DND-41 (cell line): ENCODE results near the gene HOXD10.

Experiments used
- ATAC-seq: fragments of 200-7000 bp; cut with Tn5 transposase; 3 replicates; pipeline ENCODE4 v1.9.1; 2021; ENCODE audit warnings: low read depth; ENCODE audit not compliant: insufficient read depth
- DNase-seq: peaks from one replicate; pipeline ENCODE4 v3.0.0-alpha.2; 2020
- H2AFZ ChIP-seq: 2 replicates; pipeline ENCODE4 v1.6.0; 2012; ENCODE audit warnings: low read depth, low read length
- H3K27ac ChIP-seq: 2 replicates; pipeline ENCODE4 v1.5.1; 2012; ENCODE audit warnings: low read length, inconsistent platforms
- H3K27me3 ChIP-seq: fragments of 200-600 bp; sonication (generic); 2 replicates; pipeline ENCODE4 v1.6.0; 2012; ENCODE audit warnings: low read length, mild to moderate bottlenecking, inconsistent platforms; ENCODE audit not compliant: insufficient read depth, poor library complexity
- H3K36me3 ChIP-seq: 2 replicates; pipeline ENCODE4 v1.5.1; 2012; ENCODE audit warnings: low read length, inconsistent platforms; ENCODE audit not compliant: insufficient read depth
- H3K4me1 ChIP-seq: 2 replicates; pipeline ENCODE4 v1.5.1; 2012; ENCODE audit warnings: mild to moderate bottlenecking, low read length; ENCODE audit not compliant: insufficient read depth
- H3K4me2 ChIP-seq: 2 replicates; pipeline ENCODE4 v1.6.0; 2012; ENCODE audit warnings: mild to moderate bottlenecking, moderate library complexity, low read length, inconsistent platforms; ENCODE audit not compliant: insufficient read depth
- H3K4me3 ChIP-seq, 2 experiments: fragments of 200-600 bp in 1 of 2; shearing (Covaris generic) in 1 of 2; 2 replicates each; pipeline ENCODE4 v1.5.1; 2012 to 2016; ENCODE audit warnings: inconsistent platforms in 2 of 2, low read length in 2 of 2, mild to moderate bottlenecking in 2 of 2, low read depth in 1 of 2, moderate library complexity in 1 of 2
- H3K79me2 ChIP-seq: 2 replicates; pipeline ENCODE4 v1.6.0; 2012; ENCODE audit warnings: low read length, inconsistent platforms; ENCODE audit not compliant: insufficient read depth
- H3K9ac ChIP-seq: 2 replicates; pipeline ENCODE4 v1.6.0; 2012; ENCODE audit warnings: low read depth, mild to moderate bottlenecking, inconsistent platforms, low read length, moderate library complexity
- H3K9me3 ChIP-seq: 2 replicates; pipeline ENCODE4 v1.5.1; 2012; ENCODE audit warnings: low read length, moderate library complexity, mild to moderate bottlenecking, inconsistent platforms; ENCODE audit not compliant: insufficient read depth, severe bottlenecking
- H4K20me1 ChIP-seq: 2 replicates; pipeline ENCODE4 v1.6.0; 2012; ENCODE audit warnings: low read length; ENCODE audit not compliant: insufficient read depth
- EZH2 ChIP-seq: IDR thresholded peaks from 3 replicates; pipeline ENCODE4 v1.6.1; 2012; ENCODE audit warnings: borderline replicate concordance, low read depth, mild to moderate bottlenecking, moderate library complexity, low read length, inconsistent platforms; ENCODE audit not compliant: severe bottlenecking
- TF ChIP-seq, protein P1 (sequence below): IDR thresholded peaks from 2 replicates; pipeline ENCODE4 v1.5.1; 2012; ENCODE audit warnings: borderline replicate concordance, low read length, moderate library complexity, mild to moderate bottlenecking; ENCODE audit not compliant: poor library complexity, severe bottlenecking; ENCODE audit errors: extremely low read depth

The HOXD10 gene

DNA sequence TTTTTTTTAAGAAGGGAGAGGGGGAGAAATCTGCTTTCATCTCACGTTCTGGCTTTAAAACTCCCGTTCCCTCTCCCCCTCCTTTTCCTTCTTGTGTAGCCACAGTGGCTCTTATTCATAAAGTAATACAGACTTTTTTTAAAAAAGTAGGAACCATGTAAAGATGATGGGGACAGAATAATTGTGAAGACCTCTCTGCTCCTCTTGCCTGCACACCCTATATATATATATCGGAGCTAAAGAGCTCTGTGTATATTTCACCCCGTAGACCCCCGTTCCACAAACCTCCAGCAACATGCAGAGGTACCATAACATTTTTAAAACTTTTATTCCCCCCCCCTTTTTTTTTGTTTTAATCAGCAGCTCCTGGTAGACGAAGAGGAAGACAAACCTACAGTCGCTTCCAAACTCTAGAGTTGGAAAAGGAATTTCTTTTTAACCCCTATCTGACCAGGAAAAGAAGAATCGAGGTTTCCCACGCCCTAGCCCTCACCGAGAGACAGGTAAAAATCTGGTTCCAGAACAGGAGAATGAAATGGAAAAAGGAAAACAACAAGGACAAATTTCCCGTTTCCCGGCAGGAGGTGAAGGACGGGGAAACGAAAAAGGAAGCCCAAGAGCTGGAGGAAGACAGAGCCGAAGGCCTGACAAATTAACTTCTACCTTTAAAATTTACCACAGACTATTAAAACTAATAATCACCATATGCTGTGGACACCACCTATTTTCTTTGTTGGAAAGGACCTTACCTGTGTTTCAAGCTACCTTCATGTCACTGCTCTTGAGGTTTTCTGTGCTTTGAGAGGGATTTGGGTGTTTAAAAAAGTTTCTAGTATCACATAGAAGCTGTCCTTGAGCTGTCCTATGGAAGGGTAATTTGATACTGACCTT lies 14.6 kb downstream of the HOXD10 start:
- ATAC-seq (no peak), DNase-seq (no peak)
- Histone ChIP-seq H3K4me2 (no peak overlapping the region), H3K4me3 (no peak overlapping the region), H3K9ac (no peak overlapping the region), H4K20me1 (no peaks in the 10 kb centered on the region), H3K4me1 (peaks cover 4% of the 10 kb centered on the region; the same call in 1 of the 2 replicates), H3K9me3 (no peaks in the 10 kb centered on the region), H3K27me3 (peaks cover 10% of the 10 kb centered on the region), H2AFZ (no peak overlapping the region), H3K36me3 (no peaks in the 10 kb centered on the region), H3K79me2 (no peaks in the 10 kb centered on the region), H3K27ac (no peak overlapping the region)
- TF ChIP-seq EZH2: no peak
- TF ChIP-seq, protein P1, sequence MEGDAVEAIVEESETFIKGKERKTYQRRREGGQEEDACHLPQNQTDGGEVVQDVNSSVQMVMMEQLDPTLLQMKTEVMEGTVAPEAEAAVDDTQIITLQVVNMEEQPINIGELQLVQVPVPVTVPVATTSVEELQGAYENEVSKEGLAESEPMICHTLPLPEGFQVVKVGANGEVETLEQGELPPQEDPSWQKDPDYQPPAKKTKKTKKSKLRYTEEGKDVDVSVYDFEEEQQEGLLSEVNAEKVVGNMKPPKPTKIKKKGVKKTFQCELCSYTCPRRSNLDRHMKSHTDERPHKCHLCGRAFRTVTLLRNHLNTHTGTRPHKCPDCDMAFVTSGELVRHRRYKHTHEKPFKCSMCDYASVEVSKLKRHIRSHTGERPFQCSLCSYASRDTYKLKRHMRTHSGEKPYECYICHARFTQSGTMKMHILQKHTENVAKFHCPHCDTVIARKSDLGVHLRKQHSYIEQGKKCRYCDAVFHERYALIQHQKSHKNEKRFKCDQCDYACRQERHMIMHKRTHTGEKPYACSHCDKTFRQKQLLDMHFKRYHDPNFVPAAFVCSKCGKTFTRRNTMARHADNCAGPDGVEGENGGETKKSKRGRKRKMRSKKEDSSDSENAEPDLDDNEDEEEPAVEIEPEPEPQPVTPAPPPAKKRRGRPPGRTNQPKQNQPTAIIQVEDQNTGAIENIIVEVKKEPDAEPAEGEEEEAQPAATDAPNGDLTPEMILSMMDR: no peak

DNA sequence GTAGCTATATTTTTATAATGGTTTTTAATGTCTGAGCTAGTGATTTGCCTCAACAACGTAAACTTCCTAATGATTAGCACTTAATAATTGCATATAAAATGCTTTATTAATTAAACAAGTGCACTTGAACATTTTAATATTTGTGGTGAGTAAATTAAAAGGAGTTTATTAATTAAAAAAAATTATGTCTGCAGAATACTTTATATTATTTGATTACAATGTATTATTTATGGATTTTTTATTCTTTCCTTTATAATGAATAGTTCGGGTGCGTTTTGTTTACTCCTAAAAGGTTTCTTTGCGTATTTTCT lies 15.2 kb downstream of the HOXD10 start:
- H3K4me2 ChIP-seq: no peak overlapping the region
- no peak for ATAC-seq

DNA sequence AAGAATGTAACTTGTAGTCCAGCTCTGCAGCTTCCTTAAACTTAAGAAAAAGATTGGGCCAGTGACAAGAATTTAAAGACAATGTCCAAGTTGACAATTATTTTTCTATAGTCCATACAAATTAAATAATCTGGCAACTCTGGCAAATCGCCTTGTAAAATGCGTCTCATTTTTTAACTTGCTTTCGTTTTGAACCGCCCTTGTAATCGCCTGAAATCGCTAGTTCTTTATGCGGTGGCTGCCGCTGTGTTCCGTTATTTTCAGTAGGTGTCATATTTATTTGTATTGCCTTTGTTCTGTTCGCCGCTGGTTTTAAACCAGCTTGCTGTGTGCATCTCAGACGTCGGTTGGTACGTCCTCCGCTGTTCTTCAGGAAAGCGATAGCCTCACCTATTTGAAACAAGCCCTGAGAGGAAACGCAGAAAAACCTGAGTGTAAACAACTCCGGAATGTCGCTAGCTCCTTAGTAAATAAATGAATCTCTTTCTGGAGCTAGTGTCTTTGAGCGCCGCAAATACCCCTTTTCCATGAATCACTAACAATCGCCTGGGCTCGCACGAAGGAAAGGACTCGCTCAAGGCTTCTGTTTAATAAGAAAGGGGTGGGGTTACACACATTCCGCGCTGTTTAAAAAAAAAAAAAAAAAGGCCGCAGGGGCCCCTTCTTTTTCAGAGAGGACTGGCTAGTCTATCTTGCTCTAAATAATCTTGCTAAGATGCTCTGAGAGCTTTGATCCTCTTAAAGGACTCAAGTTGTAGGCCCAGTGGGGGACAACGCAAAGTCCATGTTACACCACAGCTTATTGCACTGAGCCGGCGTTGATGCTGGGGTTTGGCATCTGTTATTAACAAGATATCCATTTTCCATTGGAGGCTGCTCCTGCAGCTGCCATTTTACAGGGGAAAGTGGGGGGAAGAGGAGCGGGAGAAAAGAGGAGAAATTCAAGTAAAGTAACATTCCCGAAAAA lies 15.9 kb downstream of the HOXD10 start:
- no peak overlapping the region for H3K9ac ChIP-seq
- no peaks in the 10 kb centered on the region for H3K9me3 ChIP-seq
- TF ChIP-seq, protein P1: no peak
- no peak for TF ChIP-seq EZH2
- H3K4me2 ChIP-seq: no peak overlapping the region
- H3K4me1 ChIP-seq: no peaks in the 10 kb centered on the region
- no peak for ATAC-seq
- no peak for DNase-seq
- no peak overlapping the region for H2AFZ ChIP-seq
- no peak overlapping the region for H3K4me3 ChIP-seq
- no peaks in the 10 kb centered on the region for H3K36me3 ChIP-seq
- H3K27ac ChIP-seq: no peak overlapping the region
- H3K79me2 ChIP-seq: no peaks in the 10 kb centered on the region
- no peaks in the 10 kb centered on the region for H4K20me1 ChIP-seq
- H3K27me3 ChIP-seq: peaks cover 10% of the 10 kb centered on the region

More for the DNA sequence above, 15.2 kb downstream of the HOXD10 start:
- DNase-seq: no peak
- Histone ChIP-seq H3K27ac (no peak overlapping the region), H2AFZ (no peak overlapping the region), H3K4me1 (peaks cover 4% of the 10 kb centered on the region; the same call in 1 of the 2 replicates), H3K9me3 (no peaks in the 10 kb centered on the region), H3K27me3 (peaks cover 10% of the 10 kb centered on the region), H3K36me3 (no peaks in the 10 kb centered on the region), H4K20me1 (no peaks in the 10 kb centered on the region), H3K79me2 (no peaks in the 10 kb centered on the region), H3K4me3 (no peak overlapping the region), H3K9ac (no peak overlapping the region)
- TF ChIP-seq, protein P1: no peak
- no peak for TF ChIP-seq EZH2
